Fibroblast of pulmonary artery (primary cell): Measurements from ENCODE around the gene DLG5.

Experiments used
- DNase-seq: peaks from one replicate; pipeline ENCODE4 v3.0.0-alpha.2; 2010; ENCODE audit warnings: low read depth
- H3K4me3 ChIP-seq: replicated peaks from 2 replicates; pipeline ENCODE4 v1.5.1; 2011; ENCODE audit warnings: low read depth, mild to moderate bottlenecking, control low read depth, low read length, moderate library complexity
- CTCF ChIP-seq: IDR thresholded peaks from 2 replicates; pipeline ENCODE4 v1.5.1; 2011; ENCODE audit warnings: mild to moderate bottlenecking, control low read depth, low read length, inconsistent platforms; ENCODE audit errors: missing control alignments

DLG5 gene

GRCh38 chr10:77799352-77799751 is 127.2 kb downstream of the DLG5 start:
- H3K4me3 ChIP-seq = no peak overlapping the region
- no peak for DNase-seq
- TF ChIP-seq CTCF = no peak

GRCh38 chr10:77798940-77799339 is 127.6 kb downstream of the DLG5 start:
- H3K4me3 ChIP-seq = no peak overlapping the region
- no peak for TF ChIP-seq CTCF
- no peak for DNase-seq

- no peak for DNase-seq
- no peak overlapping the region for H3K4me3 ChIP-seq
- no peak for TF ChIP-seq CTCF
Measured at GRCh38 chr10:77796311-77796915, 130.1 kb downstream of the DLG5 start.

- TF ChIP-seq CTCF = no peak
- no peak overlapping the region for H3K4me3 ChIP-seq
- no peak for DNase-seq
Measured at GRCh38 chr10:77795426-77796055, 131.0 kb downstream of the DLG5 start.

GRCh38 chr10:77794256-77795142 is 132.1 kb downstream of the DLG5 start:
- no peak for DNase-seq
- no peak for TF ChIP-seq CTCF
- no peak overlapping the region for H3K4me3 ChIP-seq

- DNase-seq = no peak
- TF ChIP-seq CTCF = no peak
- H3K4me3 ChIP-seq = no peak overlapping the region
Measured at GRCh38 chr10:77793831-77794230, 132.7 kb downstream of the DLG5 start.
